Calu3 (cell line): Measurements from ENCODE around the gene DBP. TPM values are rescaled to one million over a fixed set of nuclear protein-coding genes. Genes with fewer than 3 reads are reported as not detected.

ENCODE experiments used
- BruUV-seq: library from RNA; stranded (reverse); fragments of 400-500 nt; replicated peaks from 2 replicates; lab custom pipeline; 2021; lab: Mats Ljungman, UMichigan
- CTCF ChIA-PET: fragments of 300-600 bp; sonication (Branson Sonifier 250); formaldehyde crosslinking; loops from one replicate; lab custom pipeline; 2022; ENCODE audit warnings: antibody characterized with exemption; lab: Charles Lee
- DNase-seq: peaks from one replicate; pipeline ENCODE4 v3.0.0; 2022
- H3K27ac Mint-ChIP-seq: one replicate; pipeline ENCODE4 v1.8.0; 2022; ENCODE audit warnings: mixed read lengths; ENCODE audit not compliant: unreplicated experiment
- H3K27me3 Mint-ChIP-seq: one replicate; pipeline ENCODE4 v1.8.0; 2022; ENCODE audit warnings: mixed read lengths; ENCODE audit not compliant: unreplicated experiment
- H3K36me3 Mint-ChIP-seq: one replicate; pipeline ENCODE4 v1.8.0; 2022; ENCODE audit warnings: mild to moderate bottlenecking, moderate library complexity, mixed read lengths; ENCODE audit not compliant: insufficient read depth, unreplicated experiment
- H3K4me1 Mint-ChIP-seq: one replicate; pipeline ENCODE4 v1.8.0; 2022; ENCODE audit warnings: mild to moderate bottlenecking, low read depth, mixed read lengths; ENCODE audit not compliant: unreplicated experiment
- H3K4me3 Mint-ChIP-seq: one replicate; pipeline ENCODE4 v1.8.0; 2022; ENCODE audit warnings: mild to moderate bottlenecking, low read depth, moderate library complexity, mixed read lengths; ENCODE audit not compliant: unreplicated experiment
- H3K9me3 Mint-ChIP-seq: one replicate; pipeline ENCODE4 v1.8.0; 2022; ENCODE audit warnings: low read depth, mixed read lengths; ENCODE audit not compliant: unreplicated experiment
- CTCF ChIP-seq: fragments of 200-600 bp; IDR thresholded peaks from one replicate; pipeline ENCODE4 v1.8.0; 2022; ENCODE audit warnings: antibody characterized with exemption; ENCODE audit not compliant: unreplicated experiment
- intact Hi-C: fragments of 100-400 bp; cut with micrococcal nuclease; formaldehyde crosslinking; loops from one replicate; pipeline ENCODE4 v1.10.0; 2022; ENCODE audit not compliant: unreplicated experiment
- total RNA-seq: library from RNA; stranded (reverse); gene quantifications from 2 replicates; pipeline ENCODE4 v1.2.3, GENCODE V29; 2022

Gene DBP
- total RNA-seq, 1 experiment from 2014 or later, result 4.3 TPM

- H3K9me3 Mint-ChIP-seq, result no peaks in the 10 kb centered on the region
- no peak overlapping the region for H3K27ac Mint-ChIP-seq
- H3K4me3 Mint-ChIP-seq, result no peak overlapping the region
These were observed 17.3 kb upstream of the DBP start for GRCh38 chr19:48654299-48655059.

GRCh38 chr19:48651683-48652048, 14.5 kb upstream of the DBP start:
- Mint-ChIP-seq H3K4me1 (peaks cover 10% of the 10 kb centered on the region), H3K27ac (no peak overlapping the region), H3K4me3 (no peak overlapping the region), H3K36me3 (no peaks in the 10 kb centered on the region), H3K27me3 (peaks cover 17% of the 10 kb centered on the region), H3K9me3 (no peaks in the 10 kb centered on the region)
- no TSS peak for BruUV-seq
- DNase-seq, result no peak
- no peak for TF ChIP-seq CTCF
- CTCF ChIA-PET, result interaction anchor here (0.7 kb wide), 1 partner anchor 8 kb away, joined by 7 read pairs; no protein-coding TSS in a partner anchor
- intact Hi-C loops, result no loop called here

More at GRCh38 chr19:48654299-48655059, 17.3 kb upstream of the DBP start:
- intact Hi-C loops, result no loop called here
- TF ChIP-seq CTCF, result no peak
- Mint-ChIP-seq H3K27me3 (no peaks in the 10 kb centered on the region), H3K4me1 (peaks cover 9% of the 10 kb centered on the region), H3K36me3 (no peaks in the 10 kb centered on the region)
- BruUV-seq, result no TSS peak
- DNase-seq, result no peak
- CTCF ChIA-PET, result interaction anchor here (0.6 to 1.1 kb wide), 2 partner anchors 12 to 23 kb away, joined by 4 to 8 read pairs; no protein-coding TSS in a partner anchor

- no peak overlapping the region for H3K4me3 Mint-ChIP-seq
- intact Hi-C loops, result no loop called here
- H3K36me3 Mint-ChIP-seq, result peaks cover 2% of the 10 kb centered on the region
- H3K9me3 Mint-ChIP-seq, result no peaks in the 10 kb centered on the region
- no TSS peak for BruUV-seq
- peaks cover 10% of the 10 kb centered on the region for H3K4me1 Mint-ChIP-seq
- no peak for TF ChIP-seq CTCF
- CTCF ChIA-PET, result interaction anchor here (0.7 kb wide), 1 partner anchor 8 kb away, joined by 7 read pairs; no protein-coding TSS in a partner anchor
- DNase-seq, result no peak
- peaks cover 22% of the 10 kb centered on the region for H3K27me3 Mint-ChIP-seq
- H3K27ac Mint-ChIP-seq, result no peak overlapping the region
These were observed 13.9 kb upstream of the DBP start for GRCh38 chr19:48650974-48651682.

GRCh38 chr19:48648134-48648533, 11.0 kb upstream of the DBP start:
- intact Hi-C loops, result no loop called here
- CTCF ChIA-PET, result no interaction called here
- TF ChIP-seq CTCF, result no peak
- H3K36me3 Mint-ChIP-seq, result peaks cover 6% of the 10 kb centered on the region
- H3K4me1 Mint-ChIP-seq, result peaks cover 19% of the 10 kb centered on the region
- H3K9me3 Mint-ChIP-seq, result no peaks in the 10 kb centered on the region
- no peak overlapping the region for H3K27ac Mint-ChIP-seq
- peaks cover 39% of the 10 kb centered on the region for H3K27me3 Mint-ChIP-seq
- no peak for DNase-seq
- BruUV-seq, result no TSS peak
- no peak overlapping the region for H3K4me3 Mint-ChIP-seq
